Measurements from ENCODE around the gene REEP1.
"Not testable (repeated sequence)": the region's sequence is repeated elsewhere in the genome, so short reads cannot be mapped to it uniquely, and the experiment has no call there.

REEP1 gene

DNA sequence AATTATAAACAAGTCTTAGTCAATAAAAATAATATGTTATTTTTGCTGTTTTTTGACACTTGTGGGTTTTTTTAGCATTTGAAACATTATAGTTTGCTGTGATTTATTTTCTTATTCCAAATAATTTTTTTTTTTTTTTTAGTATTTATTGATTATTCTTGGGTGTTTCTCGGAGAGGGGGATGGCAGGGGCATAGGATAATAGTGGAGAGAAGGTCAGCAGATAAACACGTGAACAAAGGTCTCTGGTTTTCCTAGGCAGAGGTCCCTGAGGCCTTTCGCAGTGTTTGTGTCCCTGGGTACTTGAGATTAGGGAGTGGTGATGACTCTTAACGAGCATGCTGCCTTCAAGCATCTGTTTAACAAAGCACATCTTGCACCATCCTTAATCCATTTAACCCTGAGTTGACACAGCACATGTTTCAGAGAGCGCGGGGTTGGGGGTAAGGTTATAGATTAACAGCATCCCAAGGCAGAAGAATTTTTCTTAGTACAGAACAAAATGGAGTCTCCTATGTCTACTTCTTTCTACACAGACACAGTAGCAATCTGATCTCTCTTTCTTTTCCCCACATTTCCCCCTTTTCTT, 8.5 kb upstream of the REEP1 start:
- not testable (repeated sequence) for DNase-seq (ENCODE audit: low spot score)

DNA sequence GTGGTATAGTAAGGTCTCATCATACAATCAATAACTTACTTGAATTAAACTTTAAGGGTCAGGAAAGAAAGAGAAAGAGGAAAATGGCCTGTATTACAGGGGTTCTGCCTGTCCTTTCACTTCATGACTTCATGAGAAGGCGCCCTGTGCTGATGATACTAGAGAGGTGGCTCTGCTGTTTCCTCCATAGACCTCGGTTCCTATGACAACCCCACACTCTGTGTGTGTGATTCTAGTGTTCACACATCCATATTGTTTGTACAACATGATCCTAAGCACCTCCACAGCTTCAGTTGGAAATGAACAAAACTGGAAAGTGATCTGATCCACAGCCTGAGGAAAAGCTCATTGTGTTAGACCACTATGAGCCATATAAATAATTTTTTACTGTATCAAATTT, 7.0 kb upstream of the REEP1 start:
- DNase-seq (ENCODE audit: low spot score), result no peak

DNA sequence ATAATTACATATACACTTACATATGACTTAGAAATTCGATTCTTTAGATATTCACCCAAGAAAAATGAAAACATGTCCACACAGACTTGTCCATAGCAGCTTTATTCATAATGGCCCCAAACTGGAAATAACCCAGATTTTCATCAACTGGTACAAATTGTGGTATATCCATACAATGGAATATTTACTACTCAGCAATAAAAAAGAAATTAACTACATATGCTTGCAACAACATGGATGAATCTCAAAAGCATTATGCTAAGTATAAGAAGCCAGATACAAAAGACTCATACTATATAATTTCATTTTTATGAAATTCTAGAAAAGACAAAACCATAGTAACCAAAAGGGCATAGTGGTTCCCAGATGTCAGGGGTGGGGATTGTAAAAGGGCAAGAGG, 5.1 kb upstream of the REEP1 start:
- DNase-seq (ENCODE audit: low spot score), result no peak

DNA sequence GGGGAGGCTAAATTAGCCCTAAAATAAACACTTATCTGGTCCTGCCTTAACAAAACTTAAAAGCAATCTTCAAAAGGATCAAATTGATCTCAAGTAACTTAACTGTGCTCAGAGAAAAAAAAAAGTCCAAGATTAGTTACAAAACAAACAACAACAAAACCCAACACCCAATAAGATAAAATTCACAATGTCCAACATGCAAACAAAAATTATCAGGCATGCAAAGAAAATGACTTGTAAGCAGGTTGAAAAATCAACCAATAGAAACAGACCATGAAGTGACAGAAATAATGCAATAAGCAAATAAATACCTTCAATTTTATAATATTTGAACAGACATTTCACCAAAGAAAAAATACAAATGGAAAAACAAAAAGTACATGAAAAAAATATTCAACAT, 4.0 kb upstream of the REEP1 start:
- DNase-seq (ENCODE audit: low spot score), result no peak

DNA sequence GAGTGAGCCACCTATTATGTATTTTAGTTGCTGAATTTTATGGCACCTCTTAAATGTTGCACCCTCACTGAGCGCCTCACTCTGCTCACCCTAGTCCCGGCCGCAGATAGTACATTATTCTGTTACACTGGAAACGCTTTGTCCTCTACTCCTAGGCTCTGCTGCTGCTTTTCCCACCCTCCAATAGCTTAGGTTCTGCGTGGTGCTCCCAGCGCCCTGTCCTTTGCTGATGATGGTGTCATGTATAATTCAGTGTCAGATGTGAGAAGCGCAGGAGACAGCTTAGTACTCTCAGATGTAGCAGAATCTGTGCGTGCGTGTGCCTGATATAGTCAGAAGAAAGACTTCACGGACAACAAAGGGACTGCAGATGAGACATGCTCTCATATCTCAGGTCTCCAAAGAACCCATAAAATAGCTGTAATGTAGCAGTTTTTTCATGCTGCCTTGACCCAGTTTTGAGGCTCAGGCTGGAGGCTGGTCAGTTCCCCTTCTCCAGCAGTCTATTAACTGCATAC, 1.4 kb upstream of the REEP1 start:
- no peak for DNase-seq (ENCODE audit: low spot score)

DNA sequence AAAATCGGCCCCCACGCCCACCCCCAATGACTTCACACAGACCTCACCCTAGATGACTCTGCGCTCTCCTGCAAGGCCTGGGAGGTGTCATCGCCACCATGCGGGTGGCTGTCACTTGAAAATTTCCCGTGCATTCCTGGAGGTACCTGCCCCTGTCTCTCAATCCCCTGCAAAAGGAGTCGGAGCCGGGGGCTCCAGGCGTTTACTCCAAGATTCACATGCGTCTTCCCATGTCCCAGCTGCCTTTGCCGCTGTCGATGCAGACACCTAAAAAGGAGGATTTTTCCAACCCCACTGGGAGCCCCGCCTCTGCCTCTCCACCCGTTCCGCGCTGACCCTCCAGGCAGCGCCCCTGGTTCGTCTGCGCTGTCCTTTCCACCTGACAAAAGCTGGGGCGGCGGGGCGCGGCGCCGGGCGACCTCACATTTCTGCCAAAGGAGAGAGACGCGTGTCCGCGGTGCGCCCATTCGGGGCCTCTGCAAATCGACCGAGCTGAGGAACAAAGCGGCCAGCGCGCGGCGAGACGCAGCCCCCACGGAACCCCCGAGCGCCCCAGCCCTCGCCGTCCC, 667 bp downstream of the REEP1 start:
- no peak for DNase-seq (ENCODE audit: low spot score)

DNA sequence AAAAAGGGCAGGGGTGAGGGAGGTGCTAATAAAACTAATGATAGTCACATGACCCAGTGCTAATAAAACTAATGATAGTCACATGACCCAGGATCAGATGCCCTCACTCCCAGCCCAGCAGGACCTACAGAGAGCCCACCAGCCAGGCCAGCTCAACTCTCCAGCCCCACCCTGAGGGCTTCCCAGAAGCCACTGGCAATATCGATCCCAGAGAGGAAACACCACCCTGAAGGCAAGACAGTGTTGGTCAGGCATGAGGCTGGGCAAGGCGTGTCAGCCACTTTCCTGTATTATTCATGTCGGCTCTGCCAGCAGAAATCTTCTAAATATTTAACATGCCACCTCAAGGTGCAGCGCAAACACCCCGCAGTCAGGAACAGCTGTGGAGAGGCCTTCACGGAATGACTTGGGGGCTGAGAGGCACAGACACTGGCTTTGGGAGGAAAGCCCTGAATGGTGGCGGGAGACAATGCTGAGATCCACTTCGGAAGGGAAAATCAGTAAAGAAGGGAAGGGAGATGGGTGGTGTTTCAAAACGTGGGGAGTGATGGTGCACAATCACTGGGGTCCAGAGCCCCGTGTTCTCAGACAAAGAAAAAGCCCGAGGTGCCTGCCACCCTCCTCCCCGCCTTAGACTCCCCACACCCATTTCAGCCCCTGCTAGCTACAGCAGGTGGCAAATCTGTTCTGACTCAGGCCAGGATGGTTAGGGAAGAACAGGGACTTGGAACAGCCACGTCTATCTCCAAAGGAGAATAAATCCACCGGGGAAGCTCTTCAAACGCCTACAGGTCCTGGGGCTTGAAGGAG, 1.4 kb downstream of the REEP1 start:
- no peak for DNase-seq (ENCODE audit: low spot score)

DNA sequence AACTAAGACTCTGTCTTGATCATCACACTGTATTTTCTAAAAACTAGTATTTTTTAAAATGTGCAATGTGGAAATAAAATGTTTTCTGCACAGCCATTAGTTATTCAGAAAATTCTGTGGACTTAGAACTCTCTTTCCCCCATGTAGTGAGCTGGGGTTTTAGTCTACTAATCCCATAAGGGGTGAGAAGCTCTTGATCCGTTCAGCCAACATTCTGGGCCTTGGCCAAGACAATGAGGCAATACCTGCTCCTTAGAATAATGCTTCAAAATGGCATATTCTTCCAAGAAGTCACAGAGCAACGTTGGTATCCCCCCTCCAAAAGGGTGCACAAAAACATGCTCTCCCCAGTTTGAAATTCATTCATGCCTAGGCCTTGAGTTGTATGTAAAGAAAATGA, 4.0 kb downstream of the REEP1 start:
- no peak for DNase-seq (ENCODE audit: low spot score)

DNA sequence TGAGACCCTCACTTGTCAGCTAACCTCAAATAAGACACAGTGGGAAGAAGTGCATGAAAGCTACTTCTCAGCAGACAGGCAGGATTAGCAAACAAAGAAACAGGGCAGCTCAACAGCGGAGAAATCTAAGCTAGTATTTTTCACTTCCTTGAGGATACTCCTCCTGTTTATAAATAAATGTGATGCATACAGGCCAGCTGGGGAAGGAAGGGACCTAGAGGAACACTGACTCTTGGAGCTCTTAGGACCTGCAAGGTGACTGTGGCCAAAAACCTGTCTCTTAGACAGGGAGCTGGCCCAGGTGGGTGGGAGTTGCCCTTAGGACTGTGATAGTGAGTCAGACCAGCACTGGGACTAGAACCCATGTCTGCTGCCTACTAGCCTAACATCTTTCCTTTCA, 4.8 kb downstream of the REEP1 start:
- no peak for DNase-seq (ENCODE audit: low spot score)

DNA sequence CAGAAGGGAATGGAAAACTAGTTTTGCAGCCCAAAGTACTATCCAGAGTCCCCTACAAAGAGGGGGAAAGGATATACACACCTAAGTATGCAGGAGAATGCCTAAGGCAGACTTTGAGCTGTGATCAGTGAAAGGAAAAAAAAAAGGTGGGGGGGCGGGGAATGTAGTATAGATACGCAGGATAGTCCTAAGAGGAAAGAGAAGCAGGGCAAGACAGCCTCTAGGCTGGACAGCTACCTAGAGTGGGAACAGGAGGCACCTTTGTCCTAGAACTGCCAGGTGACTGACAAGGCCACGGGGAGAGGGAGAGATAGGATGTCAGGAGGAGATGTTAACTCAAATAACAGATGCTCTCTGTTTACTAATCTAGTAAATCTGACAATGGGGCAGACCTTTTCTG, 6.0 kb downstream of the REEP1 start:
- no peak for DNase-seq (ENCODE audit: low spot score)

DNA sequence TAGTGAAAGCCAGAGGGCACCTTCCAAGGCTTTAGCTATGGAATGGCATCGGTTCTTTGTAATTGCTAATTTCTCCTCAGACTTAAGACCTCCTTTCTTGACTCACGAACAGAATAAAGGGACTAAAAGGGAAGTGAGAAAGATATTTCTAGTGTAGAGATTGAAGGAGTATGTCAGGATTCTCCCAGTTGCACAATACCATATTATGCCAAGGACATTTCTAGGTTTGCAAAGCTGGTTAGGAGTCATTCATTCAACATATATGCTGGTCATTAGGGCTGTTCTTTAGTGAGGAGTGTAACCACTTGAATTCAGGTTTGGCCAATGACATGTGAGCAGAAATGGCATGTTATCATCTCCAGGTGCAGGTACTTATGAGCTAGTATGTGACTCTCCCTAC, 7.4 kb downstream of the REEP1 start:
- no peak for DNase-seq (ENCODE audit: low spot score)

DNA sequence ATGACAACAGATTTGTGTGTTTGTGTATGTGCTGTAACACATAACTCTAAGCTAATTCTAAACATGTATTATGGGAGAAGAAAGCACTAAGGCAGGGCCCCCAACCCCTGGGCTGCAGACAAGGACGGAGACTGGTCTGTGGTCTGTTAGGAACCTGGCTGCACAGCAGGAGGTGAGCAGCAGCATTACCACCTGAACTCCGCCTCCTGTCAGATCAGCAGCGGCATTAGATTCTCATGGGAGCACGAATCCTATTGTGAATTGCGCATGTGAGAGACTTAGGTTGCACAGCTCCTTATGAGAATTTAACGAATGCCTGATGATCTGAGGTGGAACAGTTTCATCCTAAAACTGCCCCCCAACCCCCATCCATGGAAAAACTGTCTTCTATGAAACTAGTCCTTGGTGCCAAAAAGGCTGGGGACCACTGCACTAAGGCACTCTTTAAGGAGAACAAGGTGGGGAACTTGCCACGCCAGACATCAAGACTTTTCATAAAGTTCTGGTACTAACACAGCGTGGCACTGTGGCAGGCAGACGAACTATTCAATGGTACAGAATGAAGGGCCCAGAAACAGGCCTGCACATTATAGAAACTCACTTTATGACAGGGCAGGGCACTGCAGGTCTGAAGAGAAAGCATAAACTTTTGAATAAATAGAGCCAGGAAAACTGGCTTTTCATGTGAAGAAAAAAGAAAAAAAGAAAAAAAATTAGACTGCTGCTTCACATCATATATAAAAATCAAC, 14.0 kb downstream of the REEP1 start:
- no peak for DNase-seq (ENCODE audit: low spot score)

DNA sequence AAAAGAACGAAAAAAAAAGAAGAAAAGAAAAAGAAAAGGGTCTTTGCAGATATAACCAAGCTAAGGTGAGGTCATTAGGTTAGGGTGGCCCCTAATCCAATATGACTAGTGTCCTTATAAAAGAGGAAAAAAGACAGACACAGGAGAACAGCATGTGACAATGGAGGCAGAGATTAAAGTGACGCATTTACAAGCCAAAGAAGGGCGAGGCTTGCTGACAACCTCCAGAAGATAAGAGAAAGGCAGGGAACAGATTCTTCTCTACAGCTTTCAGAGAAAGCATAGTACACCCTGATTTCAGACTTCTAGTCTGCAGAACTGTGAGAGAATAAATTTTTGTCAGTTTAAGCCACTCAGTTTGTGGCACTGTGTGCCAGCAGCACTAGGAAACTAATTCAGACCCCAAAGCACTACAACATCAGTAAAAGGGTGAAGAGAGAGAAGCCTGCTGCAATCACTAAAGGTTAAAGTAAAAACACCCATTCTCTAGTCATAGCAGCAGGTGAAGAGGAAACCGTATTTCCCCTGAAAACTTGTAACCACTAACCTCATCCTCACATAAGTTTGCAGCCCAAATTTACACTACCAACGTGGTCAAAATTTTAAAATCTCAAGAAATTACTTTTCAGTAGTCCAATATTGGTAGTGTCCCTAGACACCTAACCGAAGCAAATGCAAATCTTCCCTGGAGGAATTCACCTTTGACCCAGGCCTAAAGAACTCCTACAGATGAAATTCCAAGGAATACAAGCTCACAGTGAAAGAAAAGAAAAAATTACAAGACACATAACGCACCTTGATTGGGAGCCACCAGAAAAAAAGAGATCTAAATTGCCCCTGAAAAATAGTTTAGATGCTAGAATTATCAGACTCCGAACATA, 17.5 kb downstream of the REEP1 start:
- DNase-seq (ENCODE audit: low spot score), result no peak

DNA sequence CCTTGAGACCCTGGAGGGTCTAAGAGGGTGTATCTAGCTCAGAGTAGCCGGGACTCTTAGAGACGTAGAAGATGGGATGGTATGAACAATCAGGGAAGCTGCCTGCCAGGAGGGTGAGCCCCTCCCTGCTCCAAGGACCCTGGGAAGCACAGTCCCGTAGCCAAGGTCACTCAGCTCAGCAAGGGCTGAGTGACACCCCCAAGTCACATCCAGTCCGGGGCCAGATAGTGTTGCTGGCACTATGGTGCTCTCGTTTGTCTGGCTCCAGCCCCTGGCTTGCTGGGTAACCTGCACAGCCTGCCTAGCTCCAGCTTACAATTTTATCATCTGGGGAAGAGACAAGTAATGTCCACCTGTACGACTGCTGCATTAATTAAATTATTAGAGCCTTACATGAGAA, 22.3 kb downstream of the REEP1 start:
- DNase-seq (ENCODE audit: low spot score), result no peak

DNA sequence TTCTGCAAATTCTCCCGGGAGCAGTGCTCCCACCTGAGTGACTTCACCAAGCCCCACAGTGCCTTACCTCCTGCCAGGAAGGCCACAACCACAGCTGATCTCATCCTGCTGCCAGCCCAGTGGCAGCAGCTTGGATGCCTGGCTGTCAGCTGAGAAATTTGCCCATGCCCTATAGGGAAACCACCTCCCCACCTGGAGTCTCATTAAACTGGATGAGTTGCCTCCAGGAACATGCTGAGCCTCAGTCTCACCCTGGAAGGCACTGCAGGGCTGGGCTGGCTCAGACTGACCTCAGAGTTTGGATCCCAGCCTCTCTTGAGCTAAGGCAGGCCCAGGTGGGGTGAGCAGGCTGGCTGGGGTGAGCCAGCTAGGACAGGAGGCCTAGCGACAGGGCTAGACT, 23.3 kb downstream of the REEP1 start:
- DNase-seq (ENCODE audit: low spot score), result no peak

DNA sequence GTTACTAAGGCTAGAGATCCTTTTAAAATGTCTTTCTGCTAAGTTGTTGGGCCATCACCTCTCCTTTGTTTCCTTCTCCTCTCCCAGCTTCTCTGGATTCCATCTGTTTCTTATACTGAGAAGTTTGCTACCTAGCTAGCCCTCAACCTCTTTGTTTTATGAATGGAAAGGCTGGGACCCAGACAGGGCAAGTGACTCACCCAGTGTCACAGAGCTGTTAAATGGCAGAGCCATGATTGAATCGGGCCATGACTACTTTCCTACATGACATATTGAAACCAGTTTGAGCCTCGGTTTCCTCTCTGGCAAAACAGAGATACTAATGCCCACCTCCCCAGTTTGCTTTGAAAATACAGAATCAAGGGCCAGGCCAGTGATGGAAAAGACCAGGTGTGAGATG, 24.1 kb downstream of the REEP1 start:
- no peak for DNase-seq (ENCODE audit: low spot score)

DNA sequence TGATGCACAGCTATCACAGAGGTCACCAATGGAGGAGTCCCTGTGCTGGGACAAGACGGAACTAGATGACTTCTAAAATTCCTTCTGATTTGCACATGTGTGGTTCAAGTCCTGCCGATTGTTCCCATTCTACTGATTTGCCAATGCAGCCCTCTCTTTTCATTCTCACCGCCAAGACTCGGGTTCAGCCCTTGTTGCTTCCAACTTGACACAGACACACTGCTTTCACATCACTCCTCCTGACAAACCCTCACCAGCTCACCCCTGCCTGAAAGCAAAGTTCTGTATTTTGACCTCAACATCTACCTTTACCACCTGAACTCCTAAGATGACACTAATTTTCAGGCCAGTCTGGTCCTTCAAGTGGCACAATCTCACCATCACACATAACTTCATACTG, 25.5 kb downstream of the REEP1 start:
- DNase-seq (ENCODE audit: low spot score), result no peak

DNA sequence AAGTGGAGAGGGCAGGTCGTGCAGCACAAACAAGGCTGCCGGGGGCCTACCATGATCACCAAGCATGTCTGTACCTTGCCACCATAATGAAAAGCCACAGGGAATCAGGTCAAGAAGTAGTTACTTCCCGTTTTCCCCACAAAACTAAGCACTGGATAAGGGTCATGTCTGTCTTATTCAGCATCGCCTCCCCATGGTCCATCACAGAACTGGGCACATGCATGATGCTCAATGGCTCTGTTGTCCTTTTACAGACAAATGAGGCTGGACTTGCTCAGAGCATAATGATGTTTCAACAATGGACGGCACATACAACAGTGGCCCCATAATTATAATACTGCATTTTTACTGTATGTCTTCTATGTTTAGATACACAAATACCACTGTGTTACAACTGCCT, 27.5 kb downstream of the REEP1 start:
- DNase-seq (ENCODE audit: low spot score), result no peak

DNA sequence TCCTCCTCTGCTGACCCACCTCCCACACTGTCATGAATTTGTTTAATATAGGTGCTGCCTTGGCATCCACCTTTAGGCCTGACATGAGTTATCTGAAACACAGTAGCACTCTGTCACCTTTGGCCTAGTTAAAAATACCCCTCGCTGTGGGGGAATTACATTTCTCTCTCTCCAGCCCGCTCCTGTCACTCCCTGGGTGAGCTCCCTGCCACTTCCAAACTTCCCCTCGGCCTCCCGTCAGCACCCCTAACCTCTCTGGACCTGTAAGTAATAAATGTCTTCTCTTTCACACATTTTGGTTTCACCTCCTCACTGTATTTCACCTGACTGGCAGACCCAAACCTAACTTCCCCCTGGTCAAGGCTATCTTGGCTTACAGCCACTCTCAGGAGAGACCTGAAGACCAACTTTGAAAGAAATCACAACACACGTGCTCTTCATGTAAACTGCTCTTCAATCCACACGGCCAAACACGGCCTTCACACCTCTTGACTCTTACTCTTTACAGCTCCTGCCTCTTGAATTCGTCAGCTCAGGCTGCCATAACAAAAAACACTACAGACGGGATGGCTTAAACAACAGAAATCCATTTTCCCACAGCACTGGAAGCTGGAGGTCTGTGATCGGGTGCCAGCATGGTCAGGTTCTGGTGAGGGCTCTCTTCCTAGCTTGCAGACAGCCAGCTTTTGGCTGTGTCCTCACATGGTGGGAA, 28.3 kb downstream of the REEP1 start:
- no peak for DNase-seq (ENCODE audit: low spot score)

DNA sequence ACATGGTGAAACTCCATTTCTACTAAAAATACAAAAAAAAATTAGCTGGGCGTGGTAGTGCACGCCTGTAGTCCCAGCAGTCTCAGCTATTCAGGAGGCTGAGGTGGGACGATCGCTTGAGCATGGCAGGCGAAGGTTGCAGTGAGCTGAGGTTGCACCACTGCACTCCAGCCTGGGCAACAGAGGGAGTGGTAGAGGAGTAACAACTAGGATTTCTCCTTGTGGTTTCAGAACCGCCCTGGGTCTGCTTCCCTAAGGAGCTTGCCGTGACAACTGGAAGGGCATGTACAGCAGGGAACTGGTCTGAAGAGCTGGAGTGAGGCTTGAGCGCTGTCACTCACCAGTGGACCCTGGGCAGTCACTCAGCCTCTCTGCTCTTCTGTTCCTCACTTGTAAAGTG, 29.1 kb downstream of the REEP1 start:
- DNase-seq (ENCODE audit: low spot score), result no peak

DNA sequence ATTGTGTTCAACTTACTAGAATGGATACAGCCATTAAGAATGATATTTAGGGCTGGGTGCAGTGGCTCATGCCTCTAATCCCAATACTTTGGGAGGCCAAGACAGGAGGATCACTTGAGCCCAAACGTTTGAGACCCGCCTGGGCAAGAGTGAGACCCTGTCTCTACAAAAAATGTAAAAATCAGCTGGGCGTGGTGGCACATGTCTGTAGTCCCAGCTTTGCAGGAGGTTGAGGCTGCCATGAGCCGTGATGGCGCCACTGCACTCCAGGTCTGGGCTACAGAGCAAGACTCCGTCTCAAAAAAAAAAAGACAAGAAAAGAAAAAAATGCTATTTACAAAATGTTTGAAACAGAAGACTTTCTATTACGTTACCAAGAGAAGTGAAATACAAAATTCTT, 30.0 kb downstream of the REEP1 start:
- no peak for DNase-seq (ENCODE audit: low spot score)

All from left forelimb (tissue), 1 donor.